ENCODE measurements around the gene NOS3.
A peak's percentile ranks its signal among the peaks of the same experiment; 100 is the strongest.
"Not testable (repeated sequence)": the region's sequence is repeated elsewhere in the genome, so short reads cannot be mapped to it uniquely, and the experiment has no call there.

The NOS3 gene

GRCh38 chr7:151020231-151020630 is 29.4 kb downstream of the NOS3 start:
- no peak overlapping the region for H3K4me2 ChIP-seq (ENCODE audit: low read length)
- H3K9ac ChIP-seq (ENCODE audit: low read length), result no peak overlapping the region

GRCh38 chr7:151023232-151023631 is 32.4 kb downstream of the NOS3 start:
- Histone ChIP-seq H3K36me3 (replicated peaks; ENCODE audit: low read depth, low read length) (no peaks in the 10 kb centered on the region), H2AFZ (ENCODE audit: low read depth, low read length) (no peak overlapping the region), H3K4me1 (ENCODE audit: low read length) (peaks cover 10% of the 10 kb centered on the region), H3K4me3 (ENCODE audit: low read length) (no peak overlapping the region), H3K79me2 (ENCODE audit: low read length) (no peaks in the 10 kb centered on the region), H3K27ac (ENCODE audit: low read length) (no peak overlapping the region), H3K4me2 (ENCODE audit: low read length) (no peak overlapping the region), H3K9me3 (ENCODE audit: insufficient read depth, low read length) (no peaks in the 10 kb centered on the region), H3K9ac (ENCODE audit: low read length) (no peak overlapping the region), H3K27me3 (ENCODE audit: low read depth, low read length) (0 out of 2 replicates have a peak, but pooled peaks cover 6% of the 10 kb centered on the region), H4K20me1 (ENCODE audit: insufficient read depth, low read length) (no peaks in the 10 kb centered on the region)
- TF ChIP-seq CTCF (IDR thresholded peaks at IDR 0.05; ENCODE audit: low read depth, low read length), result no peak
- TF ChIP-seq EZH2phosphoT487 (IDR thresholded peaks at IDR 0.05; ENCODE audit: low read depth), result no peak

More at GRCh38 chr7:151020231-151020630, 29.4 kb downstream of the NOS3 start:
- Histone ChIP-seq H3K79me2 (ENCODE audit: low read length) (no peaks in the 10 kb centered on the region), H4K20me1 (ENCODE audit: insufficient read depth, low read length) (no peaks in the 10 kb centered on the region), H3K4me3 (ENCODE audit: low read length) (no peak overlapping the region), H3K4me1 (ENCODE audit: low read length) (peaks cover 7% of the 10 kb centered on the region; the same call in 1 of the 2 replicates), H3K36me3 (replicated peaks; ENCODE audit: low read depth, low read length) (no peaks in the 10 kb centered on the region), H3K27ac (ENCODE audit: low read length) (no peak overlapping the region), H3K27me3 (ENCODE audit: low read depth, low read length) (0 out of 2 replicates have a peak, but pooled peaks cover 6% of the 10 kb centered on the region), H2AFZ (ENCODE audit: low read depth, low read length) (no peak overlapping the region), H3K9me3 (ENCODE audit: insufficient read depth, low read length) (no peaks in the 10 kb centered on the region)
- TF ChIP-seq CTCF (IDR thresholded peaks at IDR 0.05; ENCODE audit: low read depth, low read length) (no peak), EZH2phosphoT487 (IDR thresholded peaks at IDR 0.05; ENCODE audit: low read depth) (no peak)

- H2AFZ ChIP-seq (ENCODE audit: low read depth, low read length), result no peak within 1 kb of the TSS
- peaks cover 10% of the 10 kb centered on the region for H3K4me1 ChIP-seq (ENCODE audit: low read length)
- H3K36me3 ChIP-seq (replicated peaks; ENCODE audit: low read depth, low read length), result no peaks in the 10 kb centered on the region
- no peak within 1 kb of the TSS for H3K9ac ChIP-seq (ENCODE audit: low read length)
- H3K4me3 ChIP-seq (ENCODE audit: low read length), result no peak within 1 kb of the TSS
- H3K4me2 ChIP-seq (ENCODE audit: low read length), result no peak within 1 kb of the TSS
- no peak within 1 kb of the TSS for H3K27ac ChIP-seq (ENCODE audit: low read length)
- 0 out of 2 replicates have a peak, but pooled peaks cover 6% of the 10 kb centered on the region for H3K27me3 ChIP-seq (ENCODE audit: low read depth, low read length)
- no peak for TF ChIP-seq CTCF (IDR thresholded peaks at IDR 0.05; ENCODE audit: low read depth, low read length)
- TF ChIP-seq EZH2phosphoT487 (IDR thresholded peaks at IDR 0.05; ENCODE audit: low read depth), result no peak
- H3K9me3 ChIP-seq (ENCODE audit: insufficient read depth, low read length), result no peaks in the 10 kb centered on the region
- H3K79me2 ChIP-seq (ENCODE audit: low read length), result peaks cover 7% of the 10 kb centered on the region
- H4K20me1 ChIP-seq (ENCODE audit: insufficient read depth, low read length), result no peaks in the 10 kb centered on the region
Observed at GRCh38 chr7:151024435-151025056, 33.7 kb downstream of the NOS3 start, which contains the start of gene ATG9B. Gene ATG9B (minus strand): TSS chr7:151024494. CDS start chr7:151024423, 71 bp downstream.

- Histone ChIP-seq H3K4me2 (ENCODE audit: low read length) (no peak overlapping the region), H3K4me1 (ENCODE audit: low read length) (peaks cover 10% of the 10 kb centered on the region), H3K79me2 (ENCODE audit: low read length) (peaks cover 11% of the 10 kb centered on the region), H3K9ac (ENCODE audit: low read length) (no peak overlapping the region), H3K9me3 (ENCODE audit: insufficient read depth, low read length) (no peaks in the 10 kb centered on the region), H2AFZ (ENCODE audit: low read depth, low read length) (no peak overlapping the region), H4K20me1 (ENCODE audit: insufficient read depth, low read length) (no peaks in the 10 kb centered on the region), H3K36me3 (replicated peaks; ENCODE audit: low read depth, low read length) (no peaks in the 10 kb centered on the region), H3K4me3 (ENCODE audit: low read length) (no peak overlapping the region), H3K27me3 (ENCODE audit: low read depth, low read length) (no peaks in the 10 kb centered on the region), H3K27ac (ENCODE audit: low read length) (no peak overlapping the region)
- no peak for TF ChIP-seq EZH2phosphoT487 (IDR thresholded peaks at IDR 0.05; ENCODE audit: low read depth)
Observed at GRCh38 chr7:151025924-151026671, 35.3 kb downstream of the NOS3 start.

- not testable (repeated sequence) for H3K36me3 ChIP-seq (replicated peaks; ENCODE audit: low read depth, low read length); H3K4me1 ChIP-seq (ENCODE audit: low read length); H4K20me1 ChIP-seq (ENCODE audit: insufficient read depth, low read length); H3K27me3 ChIP-seq (ENCODE audit: low read depth, low read length); H2AFZ ChIP-seq (ENCODE audit: low read depth, low read length); H3K27ac ChIP-seq (ENCODE audit: low read length); H3K9me3 ChIP-seq (ENCODE audit: insufficient read depth, low read length)
- Histone ChIP-seq H3K4me3 (ENCODE audit: low read length) (peak overlapping the region; percentile 91), H3K9ac (ENCODE audit: low read length) (peak overlapping the region; percentile 52), H3K79me2 (ENCODE audit: low read length) (peaks cover 11% of the 10 kb centered on the region), H3K4me2 (ENCODE audit: low read length) (peak overlapping the region; percentile 83)
Observed at GRCh38 chr7:151026771-151027727, 36.2 kb downstream of the NOS3 start.

GRCh38 chr7:151027728-151028130 is 36.9 kb downstream of the NOS3 start:
- H3K36me3 ChIP-seq (replicated peaks; ENCODE audit: low read depth, low read length), result not testable (repeated sequence)
- Histone ChIP-seq H3K4me2 (ENCODE audit: low read length) (peak overlapping the region; percentile 83), H3K4me3 (ENCODE audit: low read length) (peak overlapping the region; percentile 91)

More at GRCh38 chr7:151027728-151028130, 36.9 kb downstream of the NOS3 start:
- H3K27me3 ChIP-seq (ENCODE audit: low read depth, low read length); H4K20me1 ChIP-seq (ENCODE audit: insufficient read depth, low read length); H3K4me1 ChIP-seq (ENCODE audit: low read length); H3K9me3 ChIP-seq (ENCODE audit: insufficient read depth, low read length); H3K27ac ChIP-seq (ENCODE audit: low read length): not testable (repeated sequence)
- peaks cover 11% of the 10 kb centered on the region for H3K79me2 ChIP-seq (ENCODE audit: low read length)
- peak overlapping the region; percentile 72 for H2AFZ ChIP-seq (ENCODE audit: low read depth, low read length)
- H3K9ac ChIP-seq (ENCODE audit: low read length), result peak overlapping the region; percentile 52

Data from OCI-LY3 (cell line).